ENCODE measurements around the gene SLC4A11.
"Not testable (repeated sequence)": the region's sequence is repeated elsewhere in the genome, so short reads cannot be mapped to it uniquely, and the experiment has no call there.

Gene SLC4A11

GRCh38 chr20:3192226-3193015 lies 46.6 kb downstream of the SLC4A11 start:
- Mint-ChIP-seq H3K27ac (peak overlapping the region; percentile 45), H3K4me3 (no peak overlapping the region), H3K27me3 (ENCODE audit: low read depth, poor library complexity) (no peaks in the 10 kb centered on the region), H3K9me3 (no peaks in the 10 kb centered on the region), H3K4me1 (no peaks in the 10 kb centered on the region), H3K36me3 (ENCODE audit: low read depth) (peaks cover 46% of the 10 kb centered on the region)
- DNase-seq = no peak
- no peak for TF ChIP-seq CTCF (IDR thresholded peaks at IDR 0.05)

- Mint-ChIP-seq H3K4me1 (no peaks in the 10 kb centered on the region), H3K27me3 (ENCODE audit: low read depth, poor library complexity) (no peaks in the 10 kb centered on the region), H3K4me3 (no peak overlapping the region), H3K9me3 (no peaks in the 10 kb centered on the region), H3K36me3 (ENCODE audit: low read depth) (peaks cover 44% of the 10 kb centered on the region), H3K27ac (no peak overlapping the region)
- no peak for TF ChIP-seq CTCF (IDR thresholded peaks at IDR 0.05)
- no peak for DNase-seq
Measured at GRCh38 chr20:3190681-3191111, 48.3 kb downstream of the SLC4A11 start.

- Mint-ChIP-seq H3K9me3 (no peaks in the 10 kb centered on the region), H3K36me3 (ENCODE audit: low read depth) (peaks cover 38% of the 10 kb centered on the region), H3K27ac (peak overlapping the region; percentile 53), H3K27me3 (ENCODE audit: low read depth, poor library complexity) (no peaks in the 10 kb centered on the region), H3K4me1 (no peaks in the 10 kb centered on the region), H3K4me3 (no peak overlapping the region)
- no peak for DNase-seq
- TF ChIP-seq CTCF (IDR thresholded peaks at IDR 0.05) = no peak
Measured at GRCh38 chr20:3189561-3190131, 49.3 kb downstream of the SLC4A11 start.

GRCh38 chr20:3188823-3189413 lies 50.1 kb downstream of the SLC4A11 start:
- no peak for TF ChIP-seq CTCF (IDR thresholded peaks at IDR 0.05)
- peaks cover 38% of the 10 kb centered on the region for H3K36me3 Mint-ChIP-seq (ENCODE audit: low read depth)
- no peak for DNase-seq
- no peaks in the 10 kb centered on the region for H3K9me3 Mint-ChIP-seq
- no peaks in the 10 kb centered on the region for H3K27me3 Mint-ChIP-seq (ENCODE audit: low read depth, poor library complexity)
- H3K27ac Mint-ChIP-seq = peak overlapping the region; percentile 53
- no peak overlapping the region for H3K4me3 Mint-ChIP-seq
- H3K4me1 Mint-ChIP-seq = no peaks in the 10 kb centered on the region

- not testable (repeated sequence) for H3K4me1 Mint-ChIP-seq; H3K4me3 Mint-ChIP-seq; H3K27me3 Mint-ChIP-seq (ENCODE audit: low read depth, poor library complexity); H3K27ac Mint-ChIP-seq; H3K9me3 Mint-ChIP-seq; DNase-seq
- H3K36me3 Mint-ChIP-seq (ENCODE audit: low read depth) = peaks cover 35% of the 10 kb centered on the region
Measured at GRCh38 chr20:3187861-3188260, 51.1 kb downstream of the SLC4A11 start.

GRCh38 chr20:3183896-3184612 lies 54.9 kb downstream of the SLC4A11 start:
- Mint-ChIP-seq H3K27ac (peak overlapping the region; percentile 17), H3K4me3 (no peak overlapping the region)
- TF ChIP-seq CTCF (IDR thresholded peaks at IDR 0.05) = no peak

GRCh38 chr20:3182429-3182828 lies 56.6 kb downstream of the SLC4A11 start:
- not testable (repeated sequence) for H3K27me3 Mint-ChIP-seq (ENCODE audit: low read depth, poor library complexity); DNase-seq; H3K27ac Mint-ChIP-seq; H3K4me3 Mint-ChIP-seq; H3K9me3 Mint-ChIP-seq; H3K4me1 Mint-ChIP-seq
- peaks cover 17% of the 10 kb centered on the region for H3K36me3 Mint-ChIP-seq (ENCODE audit: low read depth)

More at GRCh38 chr20:3183896-3184612, 54.9 kb downstream of the SLC4A11 start:
- Mint-ChIP-seq H3K4me1 (no peaks in the 10 kb centered on the region), H3K9me3 (no peaks in the 10 kb centered on the region), H3K36me3 (ENCODE audit: low read depth) (peaks cover 20% of the 10 kb centered on the region), H3K27me3 (ENCODE audit: low read depth, poor library complexity) (no peaks in the 10 kb centered on the region)
- DNase-seq = no peak

Data from nephron progenitor cell (in vitro differentiated cells).